Measurements from ENCODE around the gene DSCAM. TPM values are rescaled to one million over a fixed set of nuclear protein-coding genes. Genes with fewer than 3 reads are reported as not detected.

DSCAM gene
- total and polyA plus RNA-seq, 2 donors (not counting 3 experiments of a cell fraction or from before 2014, with no cell fraction given) = not detected

DNA sequence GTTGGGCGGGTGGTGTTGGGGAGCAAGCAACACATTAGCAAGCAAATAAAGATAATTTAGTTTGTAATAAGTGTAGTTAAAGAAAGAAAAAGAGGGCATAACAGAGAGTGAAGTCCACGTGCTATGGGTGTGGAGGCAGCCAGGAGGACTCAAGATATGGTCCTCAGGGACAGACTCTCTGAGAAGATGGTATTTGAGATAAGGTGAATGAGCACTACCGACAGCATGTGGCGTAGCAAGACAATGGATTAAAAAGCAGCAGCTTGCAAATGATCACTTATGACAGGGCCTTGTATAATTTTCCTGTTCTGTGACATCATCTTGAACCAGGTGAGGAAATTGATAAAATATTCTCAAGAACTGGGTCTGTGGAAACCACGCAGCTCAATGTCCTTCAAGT lies 491.9 kb downstream of the DSCAM start:
- TF ChIP-seq POLR2A (IDR thresholded peaks at IDR 0.05; ENCODE audit: low read depth, low read length) = no peak
- TF ChIP-seq CTCF (IDR thresholded peaks at IDR 0.05; ENCODE audit: extremely low read depth in 1 of 2, insufficient read depth in 1 of 2, low read depth in 1 of 2, low read length in 2 of 2) = no peak
- no peak for TF ChIP-seq FOS (IDR thresholded peaks at IDR 0.05; ENCODE audit: borderline replicate concordance, insufficient read depth, low read length)
- TF ChIP-seq, protein P1, sequence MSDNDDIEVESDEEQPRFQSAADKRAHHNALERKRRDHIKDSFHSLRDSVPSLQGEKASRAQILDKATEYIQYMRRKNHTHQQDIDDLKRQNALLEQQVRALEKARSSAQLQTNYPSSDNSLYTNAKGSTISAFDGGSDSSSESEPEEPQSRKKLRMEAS (IDR thresholded peaks at IDR 0.05; ENCODE audit: insufficient read depth, insufficient read length) = no peak
- TF ChIP-seq POLR2AphosphoS5 (IDR thresholded peaks at IDR 0.05; ENCODE audit: insufficient read depth, low read depth, low read length) = no peak
- TF ChIP-seq EZH2 (IDR thresholded peaks at IDR 0.05; ENCODE audit: borderline replicate concordance, low read depth, low read length, severe bottlenecking) = no peak
- no peak for TF ChIP-seq JUN (IDR thresholded peaks at IDR 0.05; ENCODE audit: borderline replicate concordance, insufficient read depth, insufficient read length, low read depth)
- TF ChIP-seq GATA2 (IDR thresholded peaks at IDR 0.05; ENCODE audit: insufficient read depth, insufficient read length, low read depth, low read length) = no peak
- BruUV-seq (replicated peaks) = no TSS peak
- no peak overlapping the region for H3K4me3 ChIP-seq (replicated peaks in 1 of 3; ENCODE audit: insufficient read depth in 1 of 3, low read depth in 1 of 3, low read length in 3 of 3)
- no peak overlapping the region for H3K4me2 ChIP-seq (ENCODE audit: insufficient read depth, low read length)
- DNase-seq (ENCODE audit: low read depth, low spot score) = no peak
- intact Hi-C loops (cut with micrococcal nuclease) = no loop called here
- no peaks in the 10 kb centered on the region for H3K4me1 ChIP-seq (ENCODE audit: control insufficient read depth, extremely low read depth, insufficient read depth, low read length)
- H2AFZ ChIP-seq (ENCODE audit: low read depth, low read length) = no peak overlapping the region
- no peaks in the 10 kb centered on the region for H3K27me3 ChIP-seq (ENCODE audit: control insufficient read depth in 2 of 2, insufficient read depth in 2 of 2, low read length in 2 of 2)
- H3K9ac ChIP-seq (replicated peaks; ENCODE audit: extremely low read depth, insufficient read depth, low read length) = no peak overlapping the region
- H3K36me3 ChIP-seq (ENCODE audit: control insufficient read depth in 2 of 2, extremely low read depth in 1 of 2, insufficient read depth in 2 of 2, low read length in 2 of 2) = no peaks in the 10 kb centered on the region
- dilution Hi-C loops (cut with MboI; ENCODE audit: extremely low pct_ligation_motif_present, low sequenced_read_pairs) = no loop called here
- H3K9me3 ChIP-seq (replicated peaks; ENCODE audit: control insufficient read depth, insufficient read depth, low read length) = peaks cover 7% of the 10 kb centered on the region
- no peak for FAIRE-seq
- H4K20me1 ChIP-seq (replicated peaks; ENCODE audit: control insufficient read depth, extremely low read depth, insufficient read depth, low read length) = no peaks in the 10 kb centered on the region
- H3K27ac ChIP-seq (ENCODE audit: insufficient read depth, low read depth, low read length) = no peak overlapping the region
- ChIA-PET CTCF (interaction anchor here (0.6 to 0.8 kb wide), 2 partner anchors 12 to 296 kb away, joined by 3 read pairs; no protein-coding TSS in a partner anchor), POLR2A (no interaction called here)
- no peaks in the 10 kb centered on the region for H3K9me1 ChIP-seq (replicated peaks; ENCODE audit: control insufficient read depth, extremely low read depth, insufficient read depth, low read length)
- no peaks in the 10 kb centered on the region for H3K79me2 ChIP-seq (ENCODE audit: control insufficient read depth, insufficient read depth, low read length)
